Right cardiac atrium (tissue), 5 donors: ENCODE measurements around the gene NRCAM. TPM values are rescaled to one million over a fixed set of nuclear protein-coding genes. Genes with fewer than 3 reads are reported as not detected.

ENCODE experiments used
- ATAC-seq, 2 donors: fragments of 200-7000 bp; cut with Tn5 transposase; one replicate each; pipeline versions ENCODE4 v1.8.0 to v1.9.1; 2020; ENCODE audit warnings: moderate library complexity in 2 of 2, mild to moderate bottlenecking in 1 of 2
- DNase-seq, 3 donors: peaks; one replicate each; pipeline ENCODE4 v3.0.0-alpha.2; 2020
- H3K27ac ChIP-seq: one replicate; pipeline ENCODE4 v1.5.1; 2013; ENCODE audit warnings: mild to moderate bottlenecking, low read length, control low read depth, moderate library complexity
- H3K27me3 ChIP-seq: one replicate; pipeline ENCODE4 v1.6.1; 2013; ENCODE audit not compliant: control insufficient read depth, insufficient read depth
- H3K4me1 ChIP-seq: one replicate; pipeline ENCODE4 v1.6.1; 2013; ENCODE audit warnings: low read length; ENCODE audit not compliant: control insufficient read depth, insufficient read depth
- H3K4me3 ChIP-seq: one replicate; pipeline ENCODE4 v1.5.1; 2013; ENCODE audit warnings: low read length, control low read depth
- H3K9me3 ChIP-seq: one replicate; pipeline ENCODE4 v1.6.1; 2013; ENCODE audit warnings: low read length; ENCODE audit not compliant: control insufficient read depth
- WGBS: extraction: QIAGEN DNeasy Blood & Tissue Kit; methylation state at CpG from one replicate; pipeline ENCODE4 v1.1.7; 2013; 5-methylcytosine and 5-hydroxymethylcytosine counted together
- intact Hi-C, 4 donors: fragments of 100-400 bp; cut with DNase I; formaldehyde crosslinking; loops; one replicate each; pipeline versions ENCODE4 v1.11.0 to v1.14.0; 2022 to 2023
- polyA plus RNA-seq: library from polyadenylated mRNA; stranded (reverse); fragments of 200-250 nt; gene quantifications from one replicate; pipeline ENCODE4 v1.2.3, GENCODE V29; 2013
- total RNA-seq, 4 donors: library from RNA; stranded (reverse); fragmentation: NEBNext Ultra II Directional; extraction: Animal tissue kit (Norgen Biotek cat#: 25700); gene quantifications; one replicate each; pipeline ENCODE4 v1.2.1, GENCODE V29; 2021
- donor health status: healthy with polysubstance abuse.
- donor health status: DM: no; HTN: yes; CAD: no.
- donor health status: DM: no; HTN: no; CAD: no.
- donor health status: DM: no; HTN: yes; CAD: no; lungs with severe emphysema.
- donor health status: DM: yes; HTN: yes; CAD: no.

Gene NRCAM
- total and polyA plus RNA-seq, 5 donors: 0.59 to 1.3 (median 1.1) TPM

- WGBS: 98% methylated on average over 2 of the region's 2 CpGs
- H3K4me1 ChIP-seq: no peaks in the 10 kb centered on the region
- no peaks in the 10 kb centered on the region for H3K27me3 ChIP-seq
- intact Hi-C loops: no loop called here
- no peak overlapping the region for H3K4me3 ChIP-seq
- H3K27ac ChIP-seq: no peak overlapping the region
- no peaks in the 10 kb centered on the region for H3K9me3 ChIP-seq
- ATAC-seq: no peak
- DNase-seq: no peak
These were observed 202.0 kb downstream of the NRCAM start for GRCh38 chr7:108254259-108254658.

DNA sequence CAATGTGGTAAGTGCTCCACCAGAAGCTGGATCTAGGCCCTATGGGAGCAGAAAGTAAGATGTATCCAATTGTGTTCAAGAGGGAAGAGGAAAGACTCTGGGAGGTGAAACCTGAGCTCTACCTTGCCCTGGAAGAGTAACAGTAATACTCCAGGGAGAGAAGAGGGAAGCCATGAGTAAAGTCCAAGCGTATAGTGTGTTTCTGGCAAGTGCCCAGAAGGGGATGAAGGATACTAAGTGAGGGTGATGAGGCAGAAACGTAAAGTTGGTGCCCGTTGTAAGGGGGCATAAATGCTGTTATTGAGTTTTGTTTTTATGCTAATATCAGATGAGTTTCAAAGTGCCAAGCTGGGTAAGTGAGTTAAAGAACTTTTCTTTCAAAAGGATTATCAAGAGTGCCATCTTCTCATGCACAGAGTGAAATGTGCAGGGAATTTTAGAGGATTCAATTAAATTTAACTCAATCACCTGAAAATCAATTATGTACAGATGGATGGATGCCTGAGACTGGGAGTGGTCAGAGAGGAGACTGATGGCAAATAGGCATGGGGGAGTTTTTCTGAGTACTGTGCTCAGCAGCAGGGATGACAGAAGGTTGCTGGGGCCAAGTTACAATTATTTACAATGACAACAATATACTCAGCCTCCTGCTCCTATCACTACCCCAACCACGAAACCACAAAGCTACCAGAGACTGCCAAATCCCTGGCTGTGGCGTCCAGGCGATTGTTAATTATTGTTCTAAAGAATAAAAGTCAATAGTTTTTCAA lies 202.8 kb downstream of the NRCAM start:
- 76% methylated on average over 6 of the region's 6 CpGs for WGBS
- DNase-seq (no peak), ATAC-seq (no peak)
- Histone ChIP-seq H3K4me3 (no peak overlapping the region), H3K27me3 (no peaks in the 10 kb centered on the region), H3K27ac (no peak overlapping the region), H3K9me3 (no peaks in the 10 kb centered on the region), H3K4me1 (no peaks in the 10 kb centered on the region)
- intact Hi-C loops: no loop called here

DNA sequence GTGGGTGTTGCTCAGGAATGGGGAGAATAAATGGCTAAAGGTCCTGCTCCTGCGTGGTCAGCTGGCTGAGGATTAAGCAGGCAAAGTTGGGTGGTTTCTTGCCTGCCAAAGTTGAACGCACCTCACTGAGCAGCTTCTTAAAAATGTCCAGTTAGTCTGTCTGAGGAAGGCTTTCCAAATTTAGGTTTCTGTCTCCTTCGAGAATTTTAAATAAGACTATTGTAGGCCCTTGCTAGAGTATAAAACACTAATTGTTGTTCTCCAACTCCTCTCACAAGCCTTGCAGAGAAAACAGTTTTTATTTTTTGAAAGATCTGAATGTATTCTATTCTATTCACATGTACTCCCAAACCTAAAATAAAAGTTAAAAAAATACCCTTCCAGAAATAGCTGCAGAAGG lies 204.1 kb downstream of the NRCAM start:
- WGBS: 85% methylated on average over 3 of the region's 3 CpGs
- Histone ChIP-seq H3K4me1 (no peaks in the 10 kb centered on the region), H3K9me3 (no peaks in the 10 kb centered on the region), H3K27ac (no peak overlapping the region), H3K4me3 (no peak overlapping the region), H3K27me3 (no peaks in the 10 kb centered on the region)
- no peak for ATAC-seq
- intact Hi-C loops: no loop called here
- no peak for DNase-seq

GRCh38 chr7:108251700-108252099 lies 204.5 kb downstream of the NRCAM start:
- intact Hi-C loops: no loop called here

GRCh38 chr7:108249453-108249852 lies 206.8 kb downstream of the NRCAM start:
- intact Hi-C loops: no loop called here
- WGBS: 64% methylated on average over 1 of the region's 1 CpG
- H3K9me3 ChIP-seq: no peaks in the 10 kb centered on the region
- ATAC-seq (no peak), DNase-seq (no peak)
- H3K27me3 ChIP-seq: no peaks in the 10 kb centered on the region
- no peaks in the 10 kb centered on the region for H3K4me1 ChIP-seq
- no peak overlapping the region for H3K27ac ChIP-seq
- H3K4me3 ChIP-seq: no peak overlapping the region

More at GRCh38 chr7:108251700-108252099, 204.5 kb downstream of the NRCAM start:
- 58% methylated on average over 1 of the region's 1 CpG for WGBS
- ATAC-seq: no peak
- Histone ChIP-seq H3K9me3 (no peaks in the 10 kb centered on the region), H3K27me3 (no peaks in the 10 kb centered on the region), H3K4me3 (no peak overlapping the region), H3K27ac (no peak overlapping the region), H3K4me1 (no peaks in the 10 kb centered on the region)
- DNase-seq: no peak

GRCh38 chr7:108248821-108249220 lies 207.4 kb downstream of the NRCAM start:
- 70% methylated on average over 4 of the region's 4 CpGs for WGBS
- Histone ChIP-seq H3K27ac (no peak overlapping the region), H3K27me3 (no peaks in the 10 kb centered on the region), H3K4me1 (no peaks in the 10 kb centered on the region), H3K4me3 (no peak overlapping the region), H3K9me3 (no peaks in the 10 kb centered on the region)
- no peak for DNase-seq
- intact Hi-C loops: no loop called here
- ATAC-seq: no peak

GRCh38 chr7:108248418-108248817 lies 207.8 kb downstream of the NRCAM start:
- ATAC-seq: no peak
- H3K27ac ChIP-seq: no peak overlapping the region
- no peaks in the 10 kb centered on the region for H3K9me3 ChIP-seq
- no peak overlapping the region for H3K4me3 ChIP-seq
- no peaks in the 10 kb centered on the region for H3K27me3 ChIP-seq
- intact Hi-C loops: no loop called here
- 80% methylated on average over 2 of the region's 2 CpGs for WGBS
- no peak for DNase-seq
- no peaks in the 10 kb centered on the region for H3K4me1 ChIP-seq

- no peak overlapping the region for H3K27ac ChIP-seq
- H3K4me1 ChIP-seq: no peaks in the 10 kb centered on the region
- no peaks in the 10 kb centered on the region for H3K9me3 ChIP-seq
- ATAC-seq (no peak), DNase-seq (no peak)
- H3K4me3 ChIP-seq: no peak overlapping the region
- intact Hi-C loops: no loop called here
- WGBS: 74% methylated on average over 1 of the region's 1 CpG
- no peaks in the 10 kb centered on the region for H3K27me3 ChIP-seq
These were observed 208.6 kb downstream of the NRCAM start for GRCh38 chr7:108247614-108248013.

GRCh38 chr7:108246227-108246837 lies 209.9 kb downstream of the NRCAM start:
- Histone ChIP-seq H3K27me3 (no peaks in the 10 kb centered on the region), H3K4me3 (no peak overlapping the region), H3K27ac (no peak overlapping the region), H3K9me3 (no peaks in the 10 kb centered on the region), H3K4me1 (no peaks in the 10 kb centered on the region)
- intact Hi-C loops: no loop called here
- 51% methylated on average over 1 of the region's 1 CpG for WGBS
- peak in 1 of 3 donors; percentile 14 for DNase-seq
- ATAC-seq: peak; percentile 61 to 83

DNA sequence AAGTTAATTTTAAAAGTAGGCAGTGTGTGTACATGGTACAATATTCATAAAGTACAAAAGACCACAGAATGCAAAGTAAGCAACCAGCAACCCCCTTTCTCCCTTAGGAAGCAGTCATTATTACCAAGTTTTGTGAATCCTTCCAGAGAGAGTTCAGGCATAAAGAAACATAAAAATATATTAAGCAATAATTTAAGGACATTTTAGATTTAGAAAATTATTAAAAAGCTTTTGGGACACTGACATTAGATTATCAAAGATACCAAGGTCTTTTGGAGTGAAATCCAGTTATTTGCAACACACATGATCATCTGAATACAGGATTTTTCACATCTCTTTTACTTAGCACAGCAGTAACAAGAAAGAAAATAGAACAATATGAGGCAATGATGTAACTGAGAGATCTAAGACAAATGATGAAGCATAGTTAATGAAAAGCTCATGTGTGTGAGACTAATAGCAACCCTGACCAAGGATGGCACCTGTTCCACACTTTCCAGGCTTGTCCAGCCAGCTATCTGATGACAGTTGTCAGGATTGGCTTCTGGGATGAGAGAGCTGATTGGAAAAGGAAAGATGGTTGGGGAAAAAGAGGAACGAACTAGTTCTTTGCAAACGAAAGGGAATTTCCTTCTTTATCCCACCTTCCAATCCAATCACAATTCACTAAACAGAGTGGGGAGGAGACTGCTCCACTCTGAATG lies 210.6 kb downstream of the NRCAM start:
- intact Hi-C loops: no loop called here
- 70% methylated on average over 2 of the region's 2 CpGs for WGBS
- no peak overlapping the region for H3K4me3 ChIP-seq
- DNase-seq (no peak), ATAC-seq (no peak)
- H3K9me3 ChIP-seq: no peaks in the 10 kb centered on the region
- no peaks in the 10 kb centered on the region for H3K4me1 ChIP-seq
- H3K27ac ChIP-seq: peak overlapping the region; percentile 32
- H3K27me3 ChIP-seq: no peaks in the 10 kb centered on the region

GRCh38 chr7:108244110-108244509 lies 212.1 kb downstream of the NRCAM start:
- Histone ChIP-seq H3K9me3 (no peaks in the 10 kb centered on the region), H3K4me3 (no peak overlapping the region), H3K27ac (no peak overlapping the region), H3K27me3 (no peaks in the 10 kb centered on the region), H3K4me1 (no peaks in the 10 kb centered on the region)
- WGBS: 92% methylated on average over 3 of the region's 3 CpGs
- intact Hi-C loops: no loop called here
- no peak for ATAC-seq
- no peak for DNase-seq
